ENCODE data around the gene CRB3.
"Not testable (repeated sequence)": the region's sequence is repeated elsewhere in the genome, so short reads cannot be mapped to it uniquely, and the experiment has no call there.

Gene CRB3, protein sequence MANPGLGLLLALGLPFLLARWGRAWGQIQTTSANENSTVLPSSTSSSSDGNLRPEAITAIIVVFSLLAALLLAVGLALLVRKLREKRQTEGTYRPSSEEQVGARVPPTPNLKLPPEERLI

GRCh38 chr19:6464070-6464873, at the start of gene CRB3:
TSS of gene CRB3 (plus strand) at chr19:6464271. CDS start at chr19:6464702, 431 bp downstream.
- no peak for DNase-seq (ENCODE audit: low spot score)

- no peak for DNase-seq (ENCODE audit: low spot score)
Observed at GRCh38 chr19:6414793-6415590, 49.1 kb upstream of the CRB3 start.

GRCh38 chr19:6415591-6416190, 48.4 kb upstream of the CRB3 start:
- no peak for DNase-seq (ENCODE audit: low spot score)

DNA sequence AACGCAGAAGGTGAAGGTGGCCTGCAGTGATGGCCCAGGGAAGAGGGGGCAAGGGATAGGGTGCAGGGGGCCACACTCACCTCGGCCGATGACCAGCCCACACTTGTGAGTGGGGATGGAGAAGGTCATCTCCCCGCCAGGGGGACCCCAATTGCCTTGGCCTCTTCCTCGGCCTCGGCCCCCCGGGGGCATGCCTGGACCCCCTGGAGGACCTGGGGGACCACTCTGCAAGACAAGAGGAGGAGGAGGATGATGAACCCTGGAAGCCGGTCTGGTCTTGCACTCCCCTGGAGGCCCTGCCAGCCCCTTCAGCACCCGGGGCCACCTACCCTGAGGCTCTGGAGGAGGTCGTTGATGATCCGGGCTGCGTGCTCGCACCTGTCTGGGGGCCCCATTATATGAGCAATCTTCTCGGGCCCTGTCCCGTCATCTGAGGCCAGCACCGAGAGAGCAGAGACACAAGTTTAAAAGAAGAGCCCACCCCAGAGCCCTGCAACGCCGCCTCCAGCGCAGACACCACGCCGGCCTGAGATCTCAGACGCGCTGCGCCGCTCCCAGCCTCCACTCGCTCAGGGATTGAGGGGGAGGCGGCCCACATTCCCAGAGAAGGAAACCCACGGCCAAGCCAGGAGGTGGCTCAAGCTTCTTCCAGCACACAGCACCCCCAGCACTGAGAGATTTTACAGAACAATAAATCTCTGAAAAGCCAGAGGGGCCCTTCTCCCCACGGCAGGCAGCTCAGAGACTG, 47.2 kb upstream of the CRB3 start:
- no peak for DNase-seq (ENCODE audit: low spot score)

GRCh38 chr19:6417713-6418561, 46.1 kb upstream of the CRB3 start:
- DNase-seq (ENCODE audit: low spot score), result no peak

- DNase-seq (ENCODE audit: low spot score), result no peak
Observed at GRCh38 chr19:6418562-6418932, 45.5 kb upstream of the CRB3 start.

DNA sequence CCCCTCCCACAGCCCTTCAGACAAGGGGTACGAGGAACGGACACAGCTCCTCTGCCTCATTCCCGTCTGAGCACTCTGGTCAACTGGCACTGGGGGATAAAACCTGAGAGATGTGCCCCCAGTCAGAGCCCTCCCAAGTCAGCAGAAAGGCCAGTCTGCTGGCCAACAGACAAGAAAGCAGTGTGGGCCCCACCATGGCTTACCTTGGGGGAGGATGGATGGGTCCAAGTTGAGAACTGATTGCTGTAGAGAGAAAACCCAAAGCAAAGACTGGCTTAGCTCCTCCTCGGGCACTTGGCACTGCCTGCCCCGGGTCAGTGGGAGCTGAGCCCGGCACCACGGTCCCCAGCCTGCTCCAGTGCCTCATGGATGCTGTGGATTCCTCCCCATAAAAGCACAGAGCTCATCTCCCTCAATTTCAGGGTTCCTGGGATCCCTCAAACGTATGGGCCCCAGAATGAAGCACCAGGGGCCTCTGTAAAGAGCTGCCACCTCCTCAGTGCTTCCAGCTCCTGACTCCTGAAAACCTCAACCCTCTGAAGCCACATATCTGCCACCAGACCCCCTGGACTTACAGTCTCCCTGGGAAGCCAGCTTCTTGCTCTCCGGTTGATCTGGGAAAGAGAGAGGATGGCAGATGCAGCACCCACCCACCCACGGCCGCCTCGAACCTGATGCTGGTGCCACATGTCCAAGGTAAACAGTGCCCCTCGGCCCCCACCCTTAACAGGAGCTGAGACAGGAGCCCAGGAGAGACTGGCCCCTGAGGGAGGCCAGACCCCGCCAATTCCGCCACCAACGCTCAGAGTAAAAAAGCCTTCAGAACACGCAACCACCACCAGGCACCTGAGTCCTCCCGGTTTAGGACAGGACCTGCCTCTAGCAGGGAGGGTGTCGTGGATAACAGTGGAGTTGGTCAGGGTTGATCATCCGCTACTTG, 42.7 kb upstream of the CRB3 start:
- DNase-seq (ENCODE audit: low spot score), result no peak

- peak; percentile 30 for DNase-seq (ENCODE audit: low spot score)
Observed at GRCh38 chr19:6423499-6424194, 40.4 kb upstream of the CRB3 start.

DNA sequence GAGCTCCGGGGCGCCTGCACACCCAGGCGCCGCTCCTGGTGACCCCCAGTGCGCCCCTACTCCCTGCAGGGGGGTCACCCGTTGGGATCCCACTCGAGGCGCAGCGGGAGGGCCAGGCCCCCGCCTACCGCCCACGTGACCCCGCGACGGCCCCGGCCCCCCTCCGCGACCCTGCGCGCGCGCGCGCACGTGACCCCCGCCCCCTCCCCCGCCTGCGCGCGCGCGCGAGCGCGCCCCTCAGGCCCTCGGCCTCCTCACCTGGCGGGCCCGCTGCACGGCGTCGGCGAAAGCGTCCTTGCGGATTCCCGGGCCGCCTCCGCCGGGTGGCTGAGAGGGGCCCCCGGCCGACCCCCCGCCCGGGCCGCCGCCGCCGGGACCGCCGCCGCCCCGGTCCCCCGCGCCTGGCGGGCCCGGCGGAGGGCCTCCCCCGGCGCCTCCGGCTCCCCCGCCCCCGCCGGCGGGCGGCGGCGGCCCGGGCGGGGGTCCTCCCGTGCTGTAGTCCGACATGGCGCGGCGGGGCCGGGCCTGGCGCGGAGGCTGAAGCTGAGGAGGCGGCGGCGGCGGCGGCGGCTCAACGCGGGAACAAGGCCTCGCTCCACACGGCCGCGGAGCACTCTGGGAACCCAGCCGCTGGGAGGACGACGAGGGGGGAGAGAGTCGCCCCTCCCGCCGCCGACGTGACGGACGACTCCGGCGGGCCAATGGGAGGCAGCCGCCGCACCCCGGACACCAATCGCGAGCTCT, 39.7 kb upstream of the CRB3 start, which contains the start of gene KHSRP:
Gene KHSRP (minus strand): TSS at position 617 of the 744 bp plus-strand sequence. CDS start 110 bp downstream, at position 507.
- DNase-seq (ENCODE audit: low spot score), result peak; percentile 51

DNA sequence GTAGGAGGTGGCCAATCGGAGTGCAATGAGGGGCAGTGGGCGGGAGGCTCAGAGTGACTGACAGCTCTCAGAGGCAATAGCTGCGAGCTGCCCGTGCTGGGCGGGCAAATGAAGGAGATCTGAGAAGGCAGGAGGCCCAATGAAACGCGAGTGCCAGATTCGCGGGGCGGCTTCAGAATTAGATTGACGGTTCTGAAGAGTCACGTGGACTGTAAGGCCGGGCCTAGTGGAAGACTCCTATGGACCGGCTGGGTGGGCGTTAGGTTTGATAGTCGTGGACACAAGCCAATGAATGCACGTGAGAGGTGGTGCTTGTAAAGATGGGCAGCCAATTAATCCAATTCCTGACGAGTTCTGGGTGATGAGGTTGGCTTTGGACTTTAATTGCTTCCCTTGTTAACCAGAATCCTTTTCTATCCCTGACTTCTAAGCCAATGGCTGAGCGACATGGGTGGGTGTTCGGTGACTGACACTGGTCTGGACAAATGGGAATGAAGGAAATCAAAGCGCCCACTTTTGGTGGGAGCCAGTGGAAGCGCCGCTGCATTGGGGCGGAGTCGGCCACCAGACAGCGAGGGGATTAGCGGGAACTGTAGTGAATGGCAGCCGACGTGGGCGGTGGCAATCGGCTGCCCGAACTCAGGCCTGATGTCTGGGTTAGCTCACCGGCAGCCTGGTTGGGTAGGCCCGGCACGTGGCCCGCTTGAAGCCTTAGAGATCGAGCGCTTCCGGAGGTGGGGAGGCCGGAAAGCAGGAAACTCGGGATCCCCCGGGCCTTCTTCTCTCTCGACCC, 38.9 kb upstream of the CRB3 start:
- DNase-seq (ENCODE audit: low spot score), result peak; percentile 99

- no peak for DNase-seq (ENCODE audit: low spot score)
Observed at GRCh38 chr19:6425732-6426620, 38.1 kb upstream of the CRB3 start.

GRCh38 chr19:6427131-6427530, 36.9 kb upstream of the CRB3 start:
- DNase-seq (ENCODE audit: low spot score), result no peak

GRCh38 chr19:6428692-6429418, 35.2 kb upstream of the CRB3 start:
- not testable (repeated sequence) for DNase-seq (ENCODE audit: low spot score)

DNA sequence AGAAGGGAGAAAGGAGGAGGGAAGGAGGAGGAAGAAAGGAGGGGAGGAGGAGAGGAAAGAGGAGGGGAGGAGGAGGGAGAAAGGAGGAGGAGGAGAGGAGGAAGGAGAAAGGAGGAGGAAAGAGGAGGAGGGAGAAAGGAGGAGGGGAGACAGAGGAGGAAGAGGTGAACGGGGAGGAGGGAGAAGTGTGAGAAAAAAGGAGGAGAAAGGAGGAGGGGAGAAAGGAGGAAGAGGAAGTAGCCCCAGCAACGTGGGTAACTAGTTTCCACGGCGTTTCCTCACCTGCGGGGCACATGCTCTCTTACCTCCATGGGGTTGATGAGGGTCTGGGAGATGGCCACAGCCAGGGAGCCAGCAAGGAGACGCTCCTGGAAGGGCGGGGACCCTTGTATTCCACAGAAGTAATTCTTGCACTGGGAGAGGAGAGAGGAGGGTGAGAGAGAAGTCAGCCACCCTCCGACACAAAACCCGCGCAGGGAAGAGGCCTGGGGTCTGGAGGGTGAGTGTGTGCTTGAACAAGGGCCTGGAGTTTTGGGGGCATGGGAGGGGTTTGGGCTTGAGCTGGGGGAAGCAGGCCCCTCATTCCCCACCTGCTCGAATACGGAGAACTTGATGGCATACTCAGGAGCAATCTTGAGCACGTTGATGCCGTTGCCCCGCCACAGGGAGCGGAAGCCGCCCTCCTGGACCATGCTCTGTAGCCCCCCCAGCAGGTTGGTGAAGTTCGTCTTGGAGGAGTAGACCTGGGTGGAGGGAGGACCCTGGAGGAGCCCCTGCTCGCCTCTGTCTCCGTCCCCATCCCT, 34.5 kb upstream of the CRB3 start:
- DNase-seq (ENCODE audit: low spot score), result no peak

- DNase-seq (ENCODE audit: low spot score), result no peak
Observed at GRCh38 chr19:6431891-6432290, 32.2 kb upstream of the CRB3 start.
